GM18517 (cell line): ENCODE data around the gene BCKDHB.

Experiments used
- ATAC-seq: cut with Tn5 transposase; IDR thresholded peaks from one replicate; pipeline ENCODE4 v1.9.1; 2021; ENCODE audit warnings: mild to moderate bottlenecking, moderate library complexity; ENCODE audit not compliant: unreplicated experiment

The BCKDHB gene

DNA sequence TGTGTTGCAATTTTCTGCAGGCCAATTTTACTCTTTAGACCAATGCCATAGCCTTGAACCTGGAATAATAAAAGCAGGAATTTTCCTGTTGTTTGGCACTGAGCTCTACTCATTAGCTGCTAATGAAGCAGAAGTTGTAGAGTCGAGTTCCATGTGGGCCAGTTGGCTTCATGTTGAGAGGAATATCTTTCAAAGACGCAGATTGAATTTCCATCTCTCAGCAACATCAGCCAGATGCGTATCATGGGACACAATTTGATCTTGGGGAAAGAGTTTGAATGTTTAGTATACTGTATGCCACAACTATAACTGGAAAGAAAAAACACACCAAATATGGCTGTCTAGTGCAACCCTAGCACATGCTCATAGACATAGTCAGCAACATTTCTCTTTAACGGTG is 259.6 kb downstream of the BCKDHB start:
- no peak for ATAC-seq

DNA sequence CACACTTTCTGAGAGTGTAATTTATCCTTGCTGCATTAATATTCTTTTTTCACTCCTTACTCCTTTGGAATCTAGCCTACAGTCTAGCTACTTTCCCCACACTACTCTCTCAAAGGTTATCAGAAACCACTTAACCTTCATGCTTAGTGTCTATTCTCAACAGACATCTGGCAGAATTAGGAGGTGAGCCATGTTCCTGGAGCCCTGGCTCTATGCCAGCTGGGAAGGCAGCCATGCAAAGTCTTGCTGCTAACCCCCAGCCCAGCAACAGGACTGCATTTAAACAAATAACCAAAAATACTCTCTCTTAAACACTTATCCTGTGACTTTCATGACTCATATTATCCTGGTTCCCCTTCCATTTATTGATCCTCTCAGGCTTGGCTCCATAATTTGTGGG is 260.2 kb downstream of the BCKDHB start:
- ATAC-seq, result no peak

DNA sequence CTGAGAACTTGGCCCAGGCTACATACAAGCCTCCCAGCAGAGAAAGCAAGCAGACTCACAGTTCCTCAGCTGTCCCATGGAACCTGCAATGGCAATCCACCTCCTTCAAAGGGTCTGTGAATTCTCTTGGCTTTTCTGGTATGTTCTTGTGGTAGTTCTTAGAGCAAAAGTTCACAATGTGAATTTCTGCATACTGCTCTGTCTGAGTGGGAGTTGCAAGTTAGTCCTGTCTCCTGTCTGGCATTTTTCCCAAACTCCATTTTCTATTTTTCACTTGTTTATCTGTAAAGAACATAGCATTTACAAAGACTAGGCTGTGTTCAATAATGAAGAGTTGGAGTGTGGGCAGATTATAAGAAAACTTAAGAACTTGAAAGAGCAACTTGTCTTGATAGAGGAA is 269.9 kb downstream of the BCKDHB start:
- no peak for ATAC-seq

GRCh38 chr6:80380566-80380965 is 274.1 kb downstream of the BCKDHB start:
- no peak for ATAC-seq

GRCh38 chr6:80382811-80383210 is 276.3 kb downstream of the BCKDHB start:
- ATAC-seq, result no peak

- no peak for ATAC-seq
These were observed 282.0 kb downstream of the BCKDHB start for GRCh38 chr6:80388507-80388906.
